SK-N-SH (cell line): ENCODE results near the gene PIP4K2A. TPM values are rescaled to one million over a fixed set of nuclear protein-coding genes. Genes with fewer than 3 reads are reported as not detected.

ENCODE experiments used
- CTCF ChIA-PET: fragments of 300-600, 350-600 bp; formaldehyde crosslinking; extraction: SDS; loops from one replicate; lab custom pipeline; 2021; lab: Yijun Ruan, JAX
- POLR2A ChIA-PET: fragments of 350-600 bp; sonication (Branson Sonifier 250); formaldehyde crosslinking; extraction: SDS; loops from one replicate; lab custom pipeline; 2020; ENCODE audit warnings: antibody characterized with exemption, inconsistent platforms; lab: Yijun Ruan, JAX
- DNase-seq: peaks from one replicate; pipeline ENCODE4 v3.0.0; 2012
- H2AFZ ChIP-seq: fragments of 200-600 bp; sonication (generic); 2 replicates; pipeline ENCODE4 v1.8.1; 2016; ENCODE audit warnings: antibody characterized with exemption, mild to moderate bottlenecking, low read depth
- H3F3A ChIP-seq: fragments of 200-600 bp; sonication (generic); replicated peaks from 2 replicates; pipeline ENCODE3; 2016; ENCODE audit warnings: antibody characterized with exemption, mild to moderate bottlenecking; ENCODE audit not compliant: insufficient read depth
- H3K27ac ChIP-seq, 2 experiments: fragments of 200-500 bp in 1 of 2; fragments of 200-600 bp in 1 of 2; sonication (Bioruptor generic) in 1 of 2; sonication (generic), shearing (Covaris generic) in 1 of 2; 2 replicates each; pipeline versions ENCODE4 v1.5.1 to v1.6.1; 2014 to 2016; ENCODE audit warnings: low read depth in 2 of 2, inconsistent platforms in 1 of 2, low read length in 1 of 2, mild to moderate bottlenecking in 1 of 2, mixed read lengths in 1 of 2
- H3K27me3 ChIP-seq: fragments of 200-600 bp; sonication (generic), shearing (Covaris generic); 2 replicates; pipeline ENCODE4 v1.6.1; 2016; ENCODE audit warnings: mixed run types; ENCODE audit not compliant: insufficient read depth
- H3K36me3 ChIP-seq, 2 experiments: fragments of 200-500 bp in 1 of 2; fragments of 200-600 bp in 1 of 2; sonication (Bioruptor generic) in 1 of 2; sonication (generic) in 1 of 2; replicated peaks in 1 of 2; 2 replicates each; pipeline versions ENCODE3 to v1.5.1; 2014 to 2016; ENCODE audit warnings: low read length in 1 of 2, mild to moderate bottlenecking in 1 of 2; ENCODE audit not compliant: insufficient read depth in 2 of 2, control insufficient read depth in 1 of 2
- H3K4me1 ChIP-seq, 2 experiments: fragments of 200-500 bp in 1 of 2; fragments of 200-600 bp in 1 of 2; sonication (Bioruptor generic) in 1 of 2; sonication (generic), shearing (Covaris generic) in 1 of 2; 2 replicates each; pipeline versions ENCODE4 v1.5.1 to v1.6.1; 2014 to 2016; ENCODE audit warnings: low read depth in 1 of 2, low read length in 1 of 2, mixed run types in 1 of 2; ENCODE audit not compliant: insufficient read depth in 2 of 2, control insufficient read depth in 1 of 2
- H3K4me2 ChIP-seq: fragments of 200-600 bp; sonication (generic), shearing (Covaris generic); 2 replicates; pipeline ENCODE4 v1.6.1; 2017; ENCODE audit warnings: mixed run types
- H3K4me3 ChIP-seq, 2 experiments: fragments of 200-500 bp in 1 of 2; fragments of 200-600 bp in 1 of 2; sonication (Bioruptor generic) in 1 of 2; sonication (generic), shearing (Covaris generic) in 1 of 2; 2 replicates each; pipeline versions ENCODE4 v1.5.1 to v1.8.1; 2014 to 2016; ENCODE audit warnings: low read depth in 2 of 2, inconsistent platforms in 1 of 2, low read length in 1 of 2, mild to moderate bottlenecking in 1 of 2, mixed read lengths in 1 of 2, moderate library complexity in 1 of 2
- H3K79me2 ChIP-seq: fragments of 200-600 bp; sonication (generic); 2 replicates; pipeline ENCODE4 v1.8.1; 2017; ENCODE audit warnings: mild to moderate bottlenecking; ENCODE audit not compliant: insufficient read depth
- H3K9ac ChIP-seq: fragments of 200-600 bp; sonication (generic); 2 replicates; pipeline ENCODE4 v1.6.1; 2017; ENCODE audit warnings: mixed run types
- H3K9me2 ChIP-seq: fragments of 200-600 bp; sonication (generic); 2 replicates; pipeline ENCODE4 v1.6.1; 2017; ENCODE audit warnings: mixed run types
- H3K9me3 ChIP-seq: fragments of 200-600 bp; sonication (generic); 2 replicates; pipeline ENCODE4 v1.6.1; 2017; ENCODE audit warnings: mixed run types, mild to moderate bottlenecking, moderate library complexity
- H4K20me1 ChIP-seq: fragments of 200-600 bp; sonication (generic); 2 replicates; pipeline ENCODE4 v1.6.1; 2017; ENCODE audit warnings: mild to moderate bottlenecking, mixed run types; ENCODE audit not compliant: insufficient read depth
- ELF1 ChIP-seq: IDR thresholded peaks from 2 replicates; pipeline ENCODE4 v1.4.0; 2012
- EP300 ChIP-seq, 2 experiments: IDR thresholded peaks; 2 replicates each; pipeline versions ENCODE4 v1.4.0 to v1.6.1; 2012; ENCODE audit warnings: borderline replicate concordance in 1 of 2, low read depth in 1 of 2, low read length in 1 of 2
- EZH2phosphoT487 ChIP-seq: fragments of 200-600 bp; sonication (generic); IDR thresholded peaks from 2 replicates; pipeline ENCODE4 v1.6.1; 2017; ENCODE audit warnings: low read depth, mixed run types, mild to moderate bottlenecking, antibody characterized with exemption, moderate library complexity, borderline replicate concordance
- FOSL2 ChIP-seq: IDR thresholded peaks from 2 replicates; pipeline ENCODE4 v1.4.0; 2012; ENCODE audit warnings: low read depth, mild to moderate bottlenecking, moderate library complexity, borderline replicate concordance
- FOXJ3 ChIP-seq: sonication (generic); formaldehyde crosslinking; IDR thresholded peaks from 2 replicates; pipeline ENCODE4 v1.5.1; 2020; ENCODE audit warnings: mild to moderate bottlenecking, missing genetic modification reagents
- FOXM1 ChIP-seq: IDR thresholded peaks from 2 replicates; pipeline ENCODE4 v1.4.0; 2012; ENCODE audit warnings: low read depth, mild to moderate bottlenecking
- JUND ChIP-seq: IDR thresholded peaks from 2 replicates; pipeline ENCODE4 v1.4.0; 2012
- MXI1 ChIP-seq: IDR thresholded peaks from 2 replicates; pipeline ENCODE4 v1.6.1; 2012; ENCODE audit warnings: mild to moderate bottlenecking, low read depth, low read length, improper control_type of control experiment
- NRF1 ChIP-seq: IDR thresholded peaks from 2 replicates; pipeline ENCODE4 v1.6.1; 2012; ENCODE audit warnings: low read depth, mild to moderate bottlenecking, low read length
- POLR2AphosphoS5 ChIP-seq: IDR thresholded peaks from 2 replicates; pipeline ENCODE4 v1.6.1; 2012; ENCODE audit warnings: low read depth, low read length
- RAD21 ChIP-seq: IDR thresholded peaks from 2 replicates; pipeline ENCODE4 v1.6.1; 2012; ENCODE audit warnings: mild to moderate bottlenecking, low read length
- RCOR1 ChIP-seq: fragments of 150-350 bp; IDR thresholded peaks from 2 replicates; pipeline ENCODE4 v1.6.1; 2017; ENCODE audit warnings: antibody characterized with exemption, low read length
- RFX5 ChIP-seq: IDR thresholded peaks from 2 replicates; pipeline ENCODE4 v1.6.1; 2012; ENCODE audit warnings: mild to moderate bottlenecking, improper control_type of control experiment, low read length
- RXRA ChIP-seq: IDR thresholded peaks from 2 replicates; pipeline ENCODE4 v1.4.0; 2012; ENCODE audit warnings: low read depth, mild to moderate bottlenecking, borderline replicate concordance
- SMC3 ChIP-seq: IDR thresholded peaks from 2 replicates; pipeline ENCODE4 v1.6.1; 2012; ENCODE audit warnings: low read depth, low read length, improper control_type of control experiment
- TEAD4 ChIP-seq: IDR thresholded peaks from 2 replicates; pipeline ENCODE4 v1.4.0; 2012; ENCODE audit warnings: mild to moderate bottlenecking, borderline replicate concordance; ENCODE audit not compliant: insufficient read depth
- YY1 ChIP-seq: IDR thresholded peaks from 2 replicates; pipeline ENCODE4 v1.4.0; 2012; ENCODE audit warnings: low read depth, mild to moderate bottlenecking
- WGBS: methylation state at CpG from one replicate; pipeline ENCODE4 v1.1.6; 2017; ENCODE audit warnings: low lambda C conversion rate; 5-methylcytosine and 5-hydroxymethylcytosine counted together
- polyA plus RNA-seq, 3 experiments: library from polyadenylated mRNA; depleted of rRNA; stranded (reverse); fragments of >200 nt; gene quantifications; 2 replicates each; pipeline ENCODE4 v1.2.3, GENCODE V29; 2012
- TF ChIP-seq, protein P1 (sequence below): IDR thresholded peaks from 2 replicates; pipeline ENCODE4; 2012
- TF ChIP-seq, protein P2 (sequence below): IDR thresholded peaks from 2 replicates; pipeline ENCODE4 v1.4.0; 2012; ENCODE audit warnings: low read depth
- TF ChIP-seq, protein P3 (sequence below): IDR thresholded peaks from 2 replicates; pipeline ENCODE4 v1.4.0; 2012; ENCODE audit warnings: low read depth, borderline replicate concordance
- TF ChIP-seq, protein P4 (sequence below): fragments of 150-350 bp; IDR thresholded peaks from 2 replicates; pipeline ENCODE4 v1.6.1; 2017; ENCODE audit warnings: antibody characterized with exemption, low read length, low read depth, borderline replicate concordance

Gene PIP4K2A
- polyA plus RNA-seq, 1 of the 3 experiments (the other 2 are of a cell fraction), result 10.8 TPM

- TF ChIP-seq MXI1, result no peak
- no peak for TF ChIP-seq RXRA
- no peak for TF ChIP-seq ELF1
- no peak for TF ChIP-seq FOSL2
- TF ChIP-seq, protein P1, sequence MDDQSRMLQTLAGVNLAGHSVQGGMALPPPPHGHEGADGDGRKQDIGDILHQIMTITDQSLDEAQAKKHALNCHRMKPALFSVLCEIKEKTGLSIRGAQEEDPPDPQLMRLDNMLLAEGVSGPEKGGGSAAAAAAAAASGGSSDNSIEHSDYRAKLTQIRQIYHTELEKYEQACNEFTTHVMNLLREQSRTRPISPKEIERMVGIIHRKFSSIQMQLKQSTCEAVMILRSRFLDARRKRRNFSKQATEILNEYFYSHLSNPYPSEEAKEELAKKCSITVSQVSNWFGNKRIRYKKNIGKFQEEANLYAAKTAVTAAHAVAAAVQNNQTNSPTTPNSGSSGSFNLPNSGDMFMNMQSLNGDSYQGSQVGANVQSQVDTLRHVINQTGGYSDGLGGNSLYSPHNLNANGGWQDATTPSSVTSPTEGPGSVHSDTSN, result no peak
- no peak for TF ChIP-seq YY1
- no peak for TF ChIP-seq RCOR1
- no peak for TF ChIP-seq EP300 (IDR thresholded peaks at IDR 0.05; ENCODE audit: borderline replicate concordance in 1 of 2, low read depth in 1 of 2, low read length in 1 of 2)
- TF ChIP-seq FOXM1, result no peak
- no peak for TF ChIP-seq TEAD4
- TF ChIP-seq, protein P2, sequence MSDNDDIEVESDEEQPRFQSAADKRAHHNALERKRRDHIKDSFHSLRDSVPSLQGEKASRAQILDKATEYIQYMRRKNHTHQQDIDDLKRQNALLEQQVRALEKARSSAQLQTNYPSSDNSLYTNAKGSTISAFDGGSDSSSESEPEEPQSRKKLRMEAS, result no peak
- TF ChIP-seq EZH2phosphoT487, result no peak
Measured at GRCh38 chr10:22621726-22622125, 92.7 kb downstream of the PIP4K2A start (continued).

GRCh38 chr10:22620929-22621328 is 93.4 kb downstream of the PIP4K2A start:
- 56% methylated on average over 3 of the region's 3 CpGs for WGBS
- TF ChIP-seq SMC3 (no peak), NRF1 (no peak), MXI1 (no peak), ELF1 (no peak), FOXM1 (no peak), RFX5 (no peak), POLR2AphosphoS5 (no peak), RCOR1 (no peak), RAD21 (no peak), YY1 (no peak), FOXJ3 (CRISPR knock-in tag) (no peak), FOSL2 (no peak), JUND (no peak), EP300 (IDR thresholded peaks at IDR 0.05; ENCODE audit: borderline replicate concordance in 1 of 2, low read depth in 1 of 2, low read length in 1 of 2) (no peak), EZH2phosphoT487 (no peak)
- TF ChIP-seq, protein P3, sequence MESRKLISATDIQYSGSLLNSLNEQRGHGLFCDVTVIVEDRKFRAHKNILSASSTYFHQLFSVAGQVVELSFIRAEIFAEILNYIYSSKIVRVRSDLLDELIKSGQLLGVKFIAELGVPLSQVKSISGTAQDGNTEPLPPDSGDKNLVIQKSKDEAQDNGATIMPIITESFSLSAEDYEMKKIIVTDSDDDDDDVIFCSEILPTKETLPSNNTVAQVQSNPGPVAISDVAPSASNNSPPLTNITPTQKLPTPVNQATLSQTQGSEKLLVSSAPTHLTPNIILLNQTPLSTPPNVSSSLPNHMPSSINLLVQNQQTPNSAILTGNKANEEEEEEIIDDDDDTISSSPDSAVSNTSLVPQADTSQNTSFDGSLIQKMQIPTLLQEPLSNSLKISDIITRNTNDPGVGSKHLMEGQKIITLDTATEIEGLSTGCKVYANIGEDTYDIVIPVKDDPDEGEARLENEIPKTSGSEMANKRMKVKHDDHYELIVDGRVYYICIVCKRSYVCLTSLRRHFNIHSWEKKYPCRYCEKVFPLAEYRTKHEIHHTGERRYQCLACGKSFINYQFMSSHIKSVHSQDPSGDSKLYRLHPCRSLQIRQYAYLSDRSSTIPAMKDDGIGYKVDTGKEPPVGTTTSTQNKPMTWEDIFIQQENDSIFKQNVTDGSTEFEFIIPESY, result no peak
- TF ChIP-seq, protein P4, sequence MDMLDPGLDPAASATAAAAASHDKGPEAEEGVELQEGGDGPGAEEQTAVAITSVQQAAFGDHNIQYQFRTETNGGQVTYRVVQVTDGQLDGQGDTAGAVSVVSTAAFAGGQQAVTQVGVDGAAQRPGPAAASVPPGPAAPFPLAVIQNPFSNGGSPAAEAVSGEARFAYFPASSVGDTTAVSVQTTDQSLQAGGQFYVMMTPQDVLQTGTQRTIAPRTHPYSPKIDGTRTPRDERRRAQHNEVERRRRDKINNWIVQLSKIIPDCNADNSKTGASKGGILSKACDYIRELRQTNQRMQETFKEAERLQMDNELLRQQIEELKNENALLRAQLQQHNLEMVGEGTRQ, result no peak
- TF ChIP-seq, protein P2, result no peak
- TF ChIP-seq, protein P1, result no peak
- peak overlapping the region; percentile 57 for H3K4me2 ChIP-seq
- H3F3A ChIP-seq, result peaks cover 72% of the 10 kb centered on the region
- ChIA-PET CTCF (no interaction called here), POLR2A (no interaction called here)
- peak overlapping the region; percentile 39 to 89; a peak in 3 of 4 replicates for H3K27ac ChIP-seq
- no peaks in the 10 kb centered on the region for H3K9me3 ChIP-seq
- H2AFZ ChIP-seq, result no peak overlapping the region
- H3K9ac ChIP-seq, result peak overlapping the region; percentile 45; the same call in 1 of the 2 replicates
- no peaks in the 10 kb centered on the region for H3K9me2 ChIP-seq
- H4K20me1 ChIP-seq, result no peaks in the 10 kb centered on the region; the same call in 1 of the 2 replicates
- peaks cover 43 to 80% of the 10 kb centered on the region in 2 experiments for H3K4me1 ChIP-seq
- no peaks in the 10 kb centered on the region for H3K36me3 ChIP-seq
- no peak for DNase-seq
- H3K79me2 ChIP-seq, result peaks cover 66% of the 10 kb centered on the region; the same call in 1 of the 2 replicates
- no peak overlapping the region for H3K4me3 ChIP-seq
- H3K27me3 ChIP-seq, result no peaks in the 10 kb centered on the region
